CD1c-positive myeloid dendritic cell (primary cell): ENCODE results near the gene UBALD2.
"Not testable (repeated sequence)": the region's sequence is repeated elsewhere in the genome, so short reads cannot be mapped to it uniquely, and the experiment has no call there.

Experiments
- DNase-seq: peaks from one replicate; pipeline ENCODE4 v3.0.0-alpha.2; 2016; ENCODE audit errors: extremely low spot score

UBALD2 gene

DNA sequence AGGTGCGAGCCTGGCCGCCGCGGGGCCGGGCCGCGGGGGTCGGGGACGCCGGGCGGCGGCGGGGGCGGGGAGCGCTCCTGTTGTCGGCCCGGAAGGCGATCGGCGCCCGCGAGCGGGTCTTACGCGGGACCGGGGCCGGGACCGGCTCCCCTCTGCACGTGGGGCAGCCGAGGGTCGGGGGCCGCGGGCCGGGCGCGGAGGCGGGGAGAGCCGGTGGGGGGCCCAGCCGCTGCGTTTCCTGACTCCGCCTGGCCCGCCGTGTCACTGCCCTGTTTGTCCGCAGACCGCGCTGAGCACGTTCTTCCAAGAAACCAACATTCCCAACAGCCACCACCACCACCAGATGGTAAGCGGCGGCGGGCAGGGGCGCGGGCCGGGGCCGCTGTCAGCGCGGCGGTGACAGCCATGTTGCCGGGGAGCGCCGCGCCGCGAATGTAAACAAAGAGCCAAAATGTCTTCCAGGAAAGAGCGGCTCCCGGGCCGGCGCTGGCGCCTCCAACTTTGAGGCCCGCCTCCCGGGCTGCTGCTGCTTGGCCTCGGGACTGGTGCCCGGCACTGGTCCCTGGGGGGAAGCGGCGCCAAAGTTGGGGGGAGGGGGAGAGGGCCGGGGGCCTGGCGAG lies 586 bp downstream of the UBALD2 start:
- DNase-seq: peak; percentile 69

- DNase-seq: no peak
Observed at GRCh38 chr17:76266244-76266938, 1.2 kb downstream of the UBALD2 start.

GRCh38 chr17:76267051-76267576 lies 2.0 kb downstream of the UBALD2 start:
- no peak for DNase-seq

DNA sequence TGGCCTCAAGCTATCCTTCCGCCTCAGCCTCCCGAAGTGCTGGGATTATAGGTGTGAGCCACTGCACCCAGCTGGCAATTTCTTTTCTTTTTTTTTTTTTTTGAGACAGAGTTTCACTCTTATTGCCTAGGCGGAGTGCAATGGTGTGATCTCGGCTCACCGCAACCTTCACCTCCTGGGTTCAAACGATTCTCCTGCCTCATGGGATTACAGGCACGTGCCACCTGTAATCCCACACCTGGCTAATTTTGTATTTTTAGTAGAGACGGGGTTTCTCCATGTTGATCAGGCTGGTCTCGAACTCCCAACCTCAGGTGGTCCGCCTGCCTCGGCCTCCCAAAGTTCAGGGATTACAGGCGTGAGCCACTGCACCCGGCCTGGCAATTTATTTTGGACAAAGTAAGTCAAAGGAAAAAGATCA lies 2.4 kb downstream of the UBALD2 start:
- DNase-seq: not testable (repeated sequence)

- peak; percentile 93 for DNase-seq
Observed at GRCh38 chr17:76268015-76268749, 3.0 kb downstream of the UBALD2 start.

DNA sequence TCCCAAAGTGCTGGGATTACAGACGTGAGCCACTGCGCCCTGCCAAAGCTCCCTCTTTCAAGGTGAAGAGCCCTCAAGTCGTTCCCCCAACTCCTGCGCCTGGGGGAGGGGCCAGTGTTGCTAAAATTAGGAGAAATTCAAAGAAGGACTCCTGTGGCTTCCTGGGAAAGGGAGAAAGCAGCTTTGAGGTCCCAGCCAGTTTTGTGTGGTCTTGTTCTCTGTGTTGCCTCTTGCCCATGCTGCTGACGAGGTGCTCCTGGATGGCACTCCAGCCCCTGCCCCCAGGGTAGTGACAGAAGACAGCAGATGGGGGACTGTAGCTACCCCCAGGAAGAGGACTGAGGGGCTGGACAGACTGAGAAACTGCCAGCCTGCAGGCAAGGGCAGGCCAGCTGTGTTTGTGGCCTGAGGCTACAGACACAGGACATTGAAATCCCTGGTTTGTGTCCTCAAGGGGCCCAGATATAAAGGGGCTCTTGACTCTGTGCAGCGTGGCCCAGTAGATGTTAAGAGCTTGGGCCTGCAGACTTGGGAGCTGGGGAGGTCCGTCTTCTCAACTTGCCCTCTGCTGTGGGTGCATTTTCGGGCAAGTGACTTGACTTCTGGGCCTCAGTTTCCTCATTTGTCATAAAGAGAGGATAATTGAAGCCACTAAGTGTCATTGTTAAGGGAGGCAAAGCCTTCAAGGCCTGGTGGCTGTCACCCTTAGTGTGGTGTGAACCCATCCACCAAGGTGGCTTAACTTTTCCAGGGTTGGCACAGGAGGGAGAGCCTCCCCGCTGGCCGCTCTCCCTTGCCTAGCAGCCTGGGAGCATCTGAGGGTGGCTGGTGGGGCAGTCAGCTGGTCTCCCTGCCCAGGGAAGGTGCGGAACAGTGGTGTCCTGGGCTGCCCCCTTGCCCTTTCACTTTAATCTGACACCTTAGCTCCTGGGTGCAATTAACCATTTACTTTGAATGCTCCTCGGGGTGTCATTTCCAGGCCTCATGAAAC lies 4.1 kb downstream of the UBALD2 start:
- no peak for DNase-seq

DNA sequence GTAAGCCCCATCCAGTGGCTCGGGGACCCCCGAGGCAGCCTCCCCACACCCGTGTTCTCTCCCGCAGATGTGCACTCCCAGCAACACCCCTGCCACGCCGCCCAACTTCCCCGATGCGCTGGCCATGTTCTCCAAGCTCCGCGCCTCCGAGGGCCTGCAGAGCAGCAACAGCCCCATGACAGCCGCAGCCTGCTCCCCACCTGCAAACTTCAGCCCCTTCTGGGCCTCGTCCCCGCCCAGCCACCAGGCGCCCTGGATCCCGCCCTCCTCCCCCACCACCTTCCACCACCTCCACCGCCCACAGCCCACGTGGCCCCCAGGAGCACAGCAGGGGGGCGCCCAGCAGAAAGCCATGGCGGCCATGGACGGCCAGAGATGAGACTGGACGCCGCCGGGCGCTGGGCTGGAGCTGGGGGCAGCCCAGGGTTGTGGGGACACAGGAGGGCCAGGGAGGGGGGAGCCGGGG lies 5.0 kb downstream of the UBALD2 start:
- DNase-seq: no peak

- DNase-seq: no peak
Observed at GRCh38 chr17:76270770-76271668, 5.9 kb downstream of the UBALD2 start.

DNA sequence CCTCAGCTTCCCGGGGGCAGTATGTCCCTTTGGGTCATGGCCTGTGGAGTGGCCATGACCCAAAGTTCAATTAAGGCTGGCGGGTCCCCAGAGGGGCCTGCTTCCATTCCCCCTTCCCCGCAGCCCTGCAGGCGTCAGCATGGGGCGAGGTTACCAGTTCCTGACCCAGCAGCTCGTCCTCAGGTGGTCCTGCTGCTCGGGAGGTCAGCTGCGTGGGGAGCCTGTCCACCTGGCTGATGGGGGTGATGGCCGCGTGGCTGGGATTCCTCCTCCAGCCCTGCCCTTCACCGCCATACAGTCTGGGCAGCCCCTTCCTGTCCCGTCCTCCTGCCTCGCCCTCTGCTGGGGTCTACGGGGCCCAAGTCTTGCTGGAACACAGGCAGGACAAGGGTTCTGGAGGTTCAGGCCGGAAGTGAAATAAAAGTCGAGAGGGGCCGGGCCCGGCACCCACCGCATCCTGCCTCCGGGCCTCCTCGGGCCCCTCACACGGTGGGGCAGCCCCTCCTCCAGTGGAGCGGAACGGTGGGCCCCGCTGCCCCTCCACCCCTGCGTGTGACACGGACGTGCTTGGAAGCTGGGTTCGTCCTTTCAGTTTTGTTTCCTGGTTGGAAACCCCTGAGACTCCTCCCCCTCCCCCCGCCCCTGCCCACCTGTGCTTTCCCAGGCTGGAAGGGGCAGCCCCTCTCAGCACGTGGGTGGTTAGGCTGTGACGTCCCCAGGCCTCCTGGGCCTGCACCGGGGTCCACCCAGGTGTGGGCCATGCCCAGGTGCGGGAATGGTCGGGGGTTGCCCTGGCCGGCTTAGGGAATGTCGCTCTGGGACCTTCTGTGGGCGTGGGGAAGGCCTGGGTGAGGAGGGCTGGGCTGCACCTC lies 6.8 kb downstream of the UBALD2 start:
- DNase-seq: peak; percentile 35

DNA sequence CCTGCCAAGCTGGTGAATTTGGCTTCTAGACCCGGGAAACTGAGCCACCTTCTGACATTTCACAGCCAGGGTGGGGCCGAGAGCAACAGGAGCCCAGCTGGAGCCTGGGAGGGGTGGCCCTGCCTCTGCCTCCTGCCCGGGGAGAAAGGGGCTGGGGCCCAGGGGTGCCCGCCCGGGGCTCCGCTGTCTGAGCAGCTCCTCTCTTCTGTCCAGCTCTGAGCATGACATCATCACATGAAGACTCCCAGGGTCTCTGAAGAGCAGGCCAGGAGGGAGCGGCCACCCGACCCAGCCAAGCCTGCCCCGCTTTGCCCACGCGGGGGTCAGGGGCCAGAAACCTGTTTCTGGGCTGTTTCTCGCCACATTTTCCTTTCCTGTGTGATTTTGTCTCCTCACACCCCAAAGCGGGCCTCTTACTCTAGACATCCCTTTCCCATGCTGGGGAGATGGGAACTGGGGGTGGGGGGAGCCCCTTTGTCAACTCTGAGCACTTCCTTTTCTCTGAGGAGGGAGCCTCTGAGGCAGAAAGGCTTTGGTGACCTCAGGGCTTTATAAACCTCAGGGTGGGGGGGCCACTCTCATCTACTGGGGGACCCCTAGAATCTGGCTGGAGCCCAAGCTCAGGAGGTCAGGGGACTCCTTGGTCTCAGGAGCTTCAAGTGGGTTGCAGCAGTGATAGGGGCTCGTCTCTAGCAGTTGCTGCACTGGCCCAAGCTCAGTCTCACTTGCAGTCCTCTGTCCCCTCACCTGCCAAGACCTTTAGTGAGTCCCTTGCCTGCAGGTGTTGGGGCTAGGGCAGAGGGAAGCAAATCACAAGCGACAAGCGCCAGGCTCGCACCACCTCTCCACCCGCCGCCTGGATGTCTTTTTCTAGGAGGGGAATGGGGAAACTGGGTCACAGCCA lies 7.6 kb downstream of the UBALD2 start:
- peak; percentile 76 for DNase-seq

- no peak for DNase-seq
Observed at GRCh38 chr17:76273445-76274111, 8.4 kb downstream of the UBALD2 start.

- no peak for DNase-seq
Observed at GRCh38 chr17:76274112-76274956, 9.2 kb downstream of the UBALD2 start.

GRCh38 chr17:76275382-76276068 lies 10.4 kb downstream of the UBALD2 start:
- no peak for DNase-seq

- no peak for DNase-seq
Observed at GRCh38 chr17:76276069-76276431, 10.9 kb downstream of the UBALD2 start.

DNA sequence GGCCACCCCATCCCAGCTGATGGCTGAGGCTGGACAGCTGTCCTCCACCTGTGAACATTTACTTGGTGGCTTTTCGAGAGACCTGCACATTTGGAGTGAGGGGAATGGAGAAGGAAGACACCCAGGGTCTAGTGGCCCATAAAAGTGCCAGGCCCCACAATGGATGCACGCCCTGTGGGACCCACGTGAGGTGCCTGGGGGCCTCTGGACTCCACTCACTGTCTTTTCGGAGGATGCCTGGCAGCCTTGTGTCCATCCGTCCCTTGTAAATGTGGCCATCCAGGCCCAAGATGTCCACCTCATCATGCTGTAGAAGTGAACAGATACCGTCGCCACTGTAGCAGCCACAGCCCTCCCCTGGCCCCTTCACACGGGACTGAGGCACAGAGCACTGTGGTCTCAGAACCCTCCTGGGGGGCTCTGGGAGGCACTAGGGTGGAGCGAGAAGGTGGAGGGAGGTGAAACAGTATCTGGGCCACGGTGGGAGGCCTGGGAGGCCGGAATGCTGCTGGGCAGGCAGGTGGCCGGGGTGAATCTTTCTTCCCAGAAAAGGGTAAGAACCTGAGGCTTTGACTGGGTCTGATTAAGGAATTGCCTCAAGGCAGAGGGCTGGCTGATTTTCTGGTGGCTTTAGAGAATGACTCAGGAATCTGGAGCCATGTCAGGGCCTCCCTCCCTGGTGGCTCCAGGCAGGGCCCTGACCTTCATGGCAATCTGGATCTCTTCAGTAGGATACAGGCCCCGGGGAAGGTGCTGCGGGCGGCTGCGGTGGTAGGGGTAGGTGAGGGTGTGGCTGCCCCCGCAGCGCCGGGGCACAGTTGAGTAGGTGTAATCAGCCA lies 11.5 kb downstream of the UBALD2 start:
- no peak for DNase-seq
